IMR-90 (cell line): ENCODE data around the gene TPO. TPM values are rescaled to one million over a fixed set of nuclear protein-coding genes. Genes with fewer than 3 reads are reported as not detected.

Experiments
- ATAC-seq: fragments of 200-7000 bp; cut with Tn5 transposase; 2 replicates; pipeline ENCODE4 v1.9.1; 2020; ENCODE audit warnings: low read depth, mild to moderate bottlenecking, moderate library complexity
- BruUV-seq: library from RNA; stranded (reverse); fragments of 400-500 nt; replicated peaks from 2 replicates; lab custom pipeline; 2021; lab: Mats Ljungman, UMichigan
- CTCF ChIA-PET: fragments of 300-600 bp; formaldehyde crosslinking; extraction: SDS; loops from one replicate; lab custom pipeline; 2021; ENCODE audit warnings: antibody characterized with exemption; lab: Yijun Ruan, JAX
- POLR2A ChIA-PET: fragments of 300-600 bp; sonication (Branson Sonifier 250); formaldehyde crosslinking; loops from one replicate; lab custom pipeline; 2022; ENCODE audit warnings: antibody characterized with exemption; ENCODE audit not compliant: unreplicated experiment; lab: Charles Lee
- DNase-seq: peaks from one replicate; pipeline ENCODE4 v3.0.0; 2013
- H2AFZ ChIP-seq: replicated peaks from 2 replicates; pipeline ENCODE3; 2013; ENCODE audit warnings: low read length, mild to moderate bottlenecking; ENCODE audit not compliant: poor library complexity
- H2AK5ac ChIP-seq: 2 replicates; pipeline ENCODE4 v1.6.1; 2013; ENCODE audit warnings: low read depth, low read length, inconsistent platforms
- H2AK9ac ChIP-seq: replicated peaks from 2 replicates; pipeline ENCODE3; 2013; ENCODE audit warnings: mild to moderate bottlenecking, low read depth, low read length, moderate library complexity; ENCODE audit not compliant: poor library complexity
- H2BK120ac ChIP-seq: 2 replicates; pipeline ENCODE4 v1.6.1; 2013; ENCODE audit warnings: low read depth, low read length, inconsistent platforms
- H2BK15ac ChIP-seq: 3 replicates; pipeline ENCODE4 v1.6.1; 2013; ENCODE audit warnings: low read depth, low read length, inconsistent platforms
- H2BK20ac ChIP-seq: 2 replicates; pipeline ENCODE4 v1.6.1; 2013; ENCODE audit warnings: low read depth, mild to moderate bottlenecking, inconsistent platforms, low read length, moderate library complexity
- H2BK5ac ChIP-seq: 2 replicates; pipeline ENCODE4 v1.6.1; 2013; ENCODE audit warnings: mild to moderate bottlenecking, low read depth, low read length, inconsistent platforms; ENCODE audit not compliant: poor library complexity, severe bottlenecking
- H3K14ac ChIP-seq: replicated peaks from 2 replicates; pipeline ENCODE4 v1.6.1; 2013; ENCODE audit warnings: low read depth, low read length, inconsistent platforms
- H3K18ac ChIP-seq: 2 replicates; pipeline ENCODE4 v1.6.1; 2013; ENCODE audit warnings: low read depth, low read length, control low read depth
- H3K23ac ChIP-seq: 2 replicates; pipeline ENCODE4 v1.6.1; 2013; ENCODE audit warnings: low read depth, low read length, inconsistent platforms
- H3K27ac ChIP-seq: 2 replicates; pipeline ENCODE4 v1.5.1; 2013; ENCODE audit warnings: mild to moderate bottlenecking, control low read depth, low read length; ENCODE audit not compliant: insufficient read depth
- H3K27me3 ChIP-seq: 2 replicates; pipeline ENCODE4 v1.6.1; 2013; ENCODE audit warnings: low read length; ENCODE audit not compliant: control insufficient read depth, insufficient read depth
- H3K36me3 ChIP-seq: 2 replicates; pipeline ENCODE4 v1.6.1; 2013; ENCODE audit warnings: low read length, mixed read lengths; ENCODE audit not compliant: control insufficient read depth, insufficient read depth
- H3K4ac ChIP-seq: 2 replicates; pipeline ENCODE4 v1.6.1; 2013; ENCODE audit warnings: low read depth, low read length, inconsistent platforms
- H3K4me1 ChIP-seq: 2 replicates; pipeline ENCODE4 v1.6.1; 2013; ENCODE audit warnings: low read length, mixed read lengths; ENCODE audit not compliant: control insufficient read depth, insufficient read depth
- H3K4me2 ChIP-seq: 2 replicates; pipeline ENCODE4 v1.6.1; 2013; ENCODE audit warnings: low read depth, mild to moderate bottlenecking, control low read depth, low read length, moderate library complexity
- H3K4me3 ChIP-seq: 2 replicates; pipeline ENCODE4 v1.5.1; 2013; ENCODE audit warnings: low read depth, mild to moderate bottlenecking, control low read depth, low read length, moderate library complexity; ENCODE audit not compliant: insufficient read depth
- H3K56ac ChIP-seq: 2 replicates; pipeline ENCODE4 v1.6.1; 2013; ENCODE audit warnings: low read length, inconsistent platforms; ENCODE audit not compliant: insufficient read depth; ENCODE audit errors: extremely low read depth
- H3K79me1 ChIP-seq, 2 experiments: 2 replicates each; pipeline ENCODE4 v1.6.1; 2013; ENCODE audit warnings: low read length in 2 of 2, inconsistent platforms in 1 of 2, low read depth in 1 of 2
- H3K9ac ChIP-seq: 2 replicates; pipeline ENCODE4 v1.6.1; 2013; ENCODE audit warnings: low read depth, low read length, control low read depth
- H3K9me1 ChIP-seq: 2 replicates; pipeline ENCODE4 v1.6.1; 2013; ENCODE audit warnings: low read length, inconsistent platforms; ENCODE audit not compliant: insufficient read depth
- H3K9me3 ChIP-seq: 2 replicates; pipeline ENCODE4 v1.6.1; 2013; ENCODE audit warnings: low read length; ENCODE audit not compliant: control insufficient read depth, insufficient read depth
- H4K20me1 ChIP-seq: 2 replicates; pipeline ENCODE4 v1.6.1; 2013; ENCODE audit warnings: low read length, inconsistent platforms; ENCODE audit not compliant: insufficient read depth
- H4K5ac ChIP-seq: 2 replicates; pipeline ENCODE4 v1.6.1; 2013; ENCODE audit warnings: mild to moderate bottlenecking, low read depth, low read length, control low read depth
- H4K8ac ChIP-seq, 2 experiments: 2 replicates each; pipeline ENCODE4 v1.6.1; 2013; ENCODE audit warnings: low read depth in 2 of 2, low read length in 2 of 2, control low read depth in 1 of 2, inconsistent platforms in 1 of 2
- H4K91ac ChIP-seq: 2 replicates; pipeline ENCODE4 v1.6.1; 2013; ENCODE audit warnings: low read depth, low read length, inconsistent platforms; ENCODE audit not compliant: insufficient read depth
- BHLHE40 ChIP-seq: fragments of 150-350 bp; IDR thresholded peaks from 2 replicates; pipeline ENCODE4 v1.6.1; 2016; ENCODE audit warnings: mild to moderate bottlenecking, low read depth, low read length
- CEBPB ChIP-seq: IDR thresholded peaks from 2 replicates; pipeline ENCODE4 v1.6.1; 2012; ENCODE audit warnings: low read depth, low read length, improper control_type of control experiment
- CHD1 ChIP-seq: IDR thresholded peaks from 2 replicates; pipeline ENCODE4 v1.6.1; 2012; ENCODE audit warnings: low read depth, low read length, improper control_type of control experiment
- FOS ChIP-seq: fragments of 150-350 bp; IDR thresholded peaks from 2 replicates; pipeline ENCODE4 v1.6.1; 2016; ENCODE audit warnings: low read depth, low read length
- MAFK ChIP-seq: IDR thresholded peaks from 2 replicates; pipeline ENCODE4 v1.6.1; 2012; ENCODE audit warnings: low read depth, low read length, improper control_type of control experiment
- MAZ ChIP-seq: IDR thresholded peaks from 2 replicates; pipeline ENCODE4 v1.6.1; 2012; ENCODE audit warnings: low read depth, mild to moderate bottlenecking, low read length, improper control_type of control experiment, moderate library complexity, borderline replicate concordance
- MXI1 ChIP-seq: IDR thresholded peaks from 2 replicates; pipeline ENCODE4 v1.6.1; 2012; ENCODE audit warnings: low read depth, mild to moderate bottlenecking, low read length, moderate library complexity, borderline replicate concordance
- NFE2L2 ChIP-seq: fragments of 150-350 bp; IDR thresholded peaks from 2 replicates; pipeline ENCODE4 v1.6.1; 2016; ENCODE audit warnings: low read depth, mild to moderate bottlenecking, low read length
- POLR2A ChIP-seq: IDR thresholded peaks from 2 replicates; pipeline ENCODE4 v1.6.1; 2012; ENCODE audit warnings: mild to moderate bottlenecking, low read depth, low read length
- RAD21 ChIP-seq: IDR thresholded peaks from 2 replicates; pipeline ENCODE4 v1.6.1; 2012; ENCODE audit warnings: low read length, improper control_type of control experiment
- RCOR1 ChIP-seq: IDR thresholded peaks from 2 replicates; pipeline ENCODE4 v1.6.1; 2012; ENCODE audit warnings: mild to moderate bottlenecking, low read length, improper control_type of control experiment; ENCODE audit not compliant: insufficient replicate concordance
- RFX5 ChIP-seq: IDR thresholded peaks from 2 replicates; pipeline ENCODE4 v1.8.0; 2012; ENCODE audit warnings: low read depth, mild to moderate bottlenecking, low read length, moderate library complexity
- SMC3 ChIP-seq: fragments of 150-350 bp; IDR thresholded peaks from 2 replicates; pipeline ENCODE4 v1.6.1; 2016; ENCODE audit warnings: low read depth, mild to moderate bottlenecking, antibody characterized with exemption, low read length, moderate library complexity
- WGBS, 2 experiments: methylation state at CpG; one replicate each; pipeline versions ENCODE4 v1.1.5 to v1.1.7; 2013; ENCODE audit warnings: missing lambda C conversion rate in 2 of 2; ENCODE audit not compliant: insufficient read length in 1 of 2; ENCODE audit errors: extremely low coverage in 2 of 2; 5-methylcytosine and 5-hydroxymethylcytosine counted together
- dilution Hi-C: fragments of 300-500 bp; cut with HindIII; formaldehyde crosslinking; loops from one replicate; pipeline ENCODE4 v1.14.3; 2018; ENCODE audit warnings: low sequenced_read_pairs; ENCODE audit not compliant: unreplicated experiment
- in situ Hi-C: fragments of 300-500 bp; cut with MboI; formaldehyde crosslinking; loops from 3 replicates; pipeline ENCODE4 v1.14.3; 2019; ENCODE audit warnings: low sequenced_read_pairs, inconsistent platforms, mixed read lengths
- intact Hi-C: fragments of 100-400 bp; cut with micrococcal nuclease; formaldehyde crosslinking; loops from 2 replicates; pipeline ENCODE4 v1.10.0; 2022
- polyA plus RNA-seq, 3 experiments: library from polyadenylated mRNA; depleted of rRNA; stranded (reverse); fragments of >200 nt; gene quantifications; 2 replicates each; pipeline ENCODE4 v1.2.3, GENCODE V29; 2012; ENCODE audit warnings: low replicate concordance in 1 of 3
- total RNA-seq: library from RNA; depleted of rRNA; stranded (reverse); fragments of >200 nt; gene quantifications from 2 replicates; pipeline ENCODE4 v1.2.3, GENCODE V29; 2012
- TF ChIP-seq, protein P1 (sequence below): conservative IDR thresholded peaks from 2 replicates; pipeline ENCODE4 v1.5.1; 2012; ENCODE audit warnings: mild to moderate bottlenecking, low read depth, low read length, improper control_type of control experiment
- TF ChIP-seq, protein P2 (sequence below): fragments of 150-350 bp; IDR thresholded peaks from 2 replicates; pipeline ENCODE4 v1.6.1; 2017; ENCODE audit warnings: mild to moderate bottlenecking, antibody characterized with exemption, low read length, low read depth
- TF ChIP-seq, protein P3 (sequence below): fragments of 150-350 bp; IDR thresholded peaks from 2 replicates; pipeline ENCODE4 v1.6.1; 2016; ENCODE audit warnings: low read depth, mild to moderate bottlenecking, low read length, moderate library complexity, borderline replicate concordance

Gene TPO
- total and polyA plus RNA-seq, 2 of the 4 experiments (the other 2 are of a cell fraction), result not detected

DNA sequence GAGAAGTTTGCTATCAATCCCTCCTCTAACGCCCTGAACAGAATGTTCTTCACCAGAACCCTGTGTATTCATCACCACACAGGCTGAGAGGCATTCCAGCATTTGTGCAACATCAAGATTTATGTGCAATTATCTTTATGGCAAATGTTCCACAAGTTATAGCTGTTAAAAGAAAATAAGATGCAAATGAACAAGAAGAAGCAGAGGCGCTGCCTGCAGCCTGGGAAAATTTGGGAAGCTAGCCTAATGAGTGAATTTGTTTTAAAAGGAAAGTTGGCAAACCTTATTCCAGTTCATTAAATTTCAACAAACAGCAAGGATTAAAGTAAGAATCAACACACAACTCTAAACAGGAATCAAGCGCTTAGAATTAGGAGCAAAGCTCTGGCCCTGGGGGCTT is 5.3 kb downstream of the TPO start:
- Histone ChIP-seq H3K23ac (no peak overlapping the region), H3K36me3 (no peaks in the 10 kb centered on the region), H3K27me3 (no peaks in the 10 kb centered on the region), H3K9me3 (peaks cover 36% of the 10 kb centered on the region), H2BK20ac (no peak overlapping the region), H2AFZ (no peak overlapping the region), H2AK9ac (no peak overlapping the region), H4K5ac (no peak overlapping the region), H3K4me2 (no peak overlapping the region), H3K9ac (no peak overlapping the region), H2BK15ac (no peak overlapping the region), H3K56ac (no peak overlapping the region), H3K4ac (no peak overlapping the region), H2BK5ac (no peak overlapping the region), H4K8ac (no peak overlapping the region), H3K79me1 (no peaks in the 10 kb centered on the region), H4K20me1 (no peaks in the 10 kb centered on the region), H3K27ac (no peak overlapping the region), H3K18ac (no peak overlapping the region), H3K9me1 (no peaks in the 10 kb centered on the region), H4K91ac (no peak overlapping the region), H3K4me3 (no peak overlapping the region), H2BK120ac (no peak overlapping the region), H2AK5ac (no peak overlapping the region), H3K14ac (no peak overlapping the region), H3K4me1 (no peaks in the 10 kb centered on the region)
- dilution Hi-C loops, result no loop called here
- in situ Hi-C loops, result no loop called here
- TF ChIP-seq SMC3 (no peak), MXI1 (no peak), MAFK (no peak), CHD1 (no peak), RCOR1 (no peak), NFE2L2 (no peak), RFX5 (no peak), MAZ (no peak), CEBPB (no peak), BHLHE40 (no peak), RAD21 (no peak), FOS (no peak), POLR2A (no peak)
- TF ChIP-seq, protein P1, sequence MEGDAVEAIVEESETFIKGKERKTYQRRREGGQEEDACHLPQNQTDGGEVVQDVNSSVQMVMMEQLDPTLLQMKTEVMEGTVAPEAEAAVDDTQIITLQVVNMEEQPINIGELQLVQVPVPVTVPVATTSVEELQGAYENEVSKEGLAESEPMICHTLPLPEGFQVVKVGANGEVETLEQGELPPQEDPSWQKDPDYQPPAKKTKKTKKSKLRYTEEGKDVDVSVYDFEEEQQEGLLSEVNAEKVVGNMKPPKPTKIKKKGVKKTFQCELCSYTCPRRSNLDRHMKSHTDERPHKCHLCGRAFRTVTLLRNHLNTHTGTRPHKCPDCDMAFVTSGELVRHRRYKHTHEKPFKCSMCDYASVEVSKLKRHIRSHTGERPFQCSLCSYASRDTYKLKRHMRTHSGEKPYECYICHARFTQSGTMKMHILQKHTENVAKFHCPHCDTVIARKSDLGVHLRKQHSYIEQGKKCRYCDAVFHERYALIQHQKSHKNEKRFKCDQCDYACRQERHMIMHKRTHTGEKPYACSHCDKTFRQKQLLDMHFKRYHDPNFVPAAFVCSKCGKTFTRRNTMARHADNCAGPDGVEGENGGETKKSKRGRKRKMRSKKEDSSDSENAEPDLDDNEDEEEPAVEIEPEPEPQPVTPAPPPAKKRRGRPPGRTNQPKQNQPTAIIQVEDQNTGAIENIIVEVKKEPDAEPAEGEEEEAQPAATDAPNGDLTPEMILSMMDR, result no peak
- TF ChIP-seq, protein P2, sequence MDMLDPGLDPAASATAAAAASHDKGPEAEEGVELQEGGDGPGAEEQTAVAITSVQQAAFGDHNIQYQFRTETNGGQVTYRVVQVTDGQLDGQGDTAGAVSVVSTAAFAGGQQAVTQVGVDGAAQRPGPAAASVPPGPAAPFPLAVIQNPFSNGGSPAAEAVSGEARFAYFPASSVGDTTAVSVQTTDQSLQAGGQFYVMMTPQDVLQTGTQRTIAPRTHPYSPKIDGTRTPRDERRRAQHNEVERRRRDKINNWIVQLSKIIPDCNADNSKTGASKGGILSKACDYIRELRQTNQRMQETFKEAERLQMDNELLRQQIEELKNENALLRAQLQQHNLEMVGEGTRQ, result no peak
- TF ChIP-seq, protein P3, sequence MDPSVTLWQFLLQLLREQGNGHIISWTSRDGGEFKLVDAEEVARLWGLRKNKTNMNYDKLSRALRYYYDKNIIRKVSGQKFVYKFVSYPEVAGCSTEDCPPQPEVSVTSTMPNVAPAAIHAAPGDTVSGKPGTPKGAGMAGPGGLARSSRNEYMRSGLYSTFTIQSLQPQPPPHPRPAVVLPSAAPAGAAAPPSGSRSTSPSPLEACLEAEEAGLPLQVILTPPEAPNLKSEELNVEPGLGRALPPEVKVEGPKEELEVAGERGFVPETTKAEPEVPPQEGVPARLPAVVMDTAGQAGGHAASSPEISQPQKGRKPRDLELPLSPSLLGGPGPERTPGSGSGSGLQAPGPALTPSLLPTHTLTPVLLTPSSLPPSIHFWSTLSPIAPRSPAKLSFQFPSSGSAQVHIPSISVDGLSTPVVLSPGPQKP, result no peak
- POLR2A ChIA-PET, result no interaction called here
- ATAC-seq (no peak), DNase-seq (no peak)
- intact Hi-C loops, result no loop called here
- CTCF ChIA-PET, result no interaction called here
- BruUV-seq, result no TSS peak
- no CpG with 5 or more reads among the region's 3 CpGs for WGBS, 2 experiments
